Measurements from ENCODE around the gene BCKDK.
"Not testable (repeated sequence)": the region's sequence is repeated elsewhere in the genome, so short reads cannot be mapped to it uniquely, and the experiment has no call there.

The BCKDK gene

GRCh38 chr16:31144418-31144817 is 36.2 kb downstream of the BCKDK start:
- not testable (repeated sequence) for DNase-seq

DNA sequence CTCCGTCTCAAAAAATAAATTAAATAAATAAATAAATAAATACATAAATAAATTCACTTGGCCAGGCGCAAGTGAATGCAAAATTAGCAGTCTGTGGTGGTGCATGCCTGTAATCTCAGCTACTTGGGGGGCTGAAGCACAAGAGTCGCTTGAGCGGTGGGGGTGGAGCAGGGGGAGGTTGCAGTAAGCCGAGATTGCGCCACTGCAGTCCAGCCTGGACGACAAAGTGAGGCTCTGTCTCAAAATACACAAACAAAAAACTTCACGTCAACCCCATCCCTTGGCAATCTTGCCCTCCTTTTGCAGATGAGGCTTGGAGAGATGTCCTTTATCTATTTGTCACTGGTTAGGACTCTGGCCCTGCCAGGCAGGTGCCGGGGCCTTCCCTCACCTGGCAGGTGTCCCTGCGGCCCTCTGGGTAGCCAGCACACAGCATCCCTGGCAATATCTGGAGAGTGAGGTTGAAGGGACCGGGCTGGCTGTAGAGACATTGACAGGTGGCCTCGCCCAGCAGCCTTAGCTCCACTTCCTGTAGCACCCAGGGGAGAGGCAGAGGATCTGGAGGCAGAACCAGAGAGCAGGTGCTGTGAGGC is 37.3 kb downstream of the BCKDK start:
- DNase-seq = peak in 1 of 3 experiments; percentile 12

- no peak for DNase-seq
Measured at GRCh38 chr16:31147574-31147973, 39.4 kb downstream of the BCKDK start.

DNA sequence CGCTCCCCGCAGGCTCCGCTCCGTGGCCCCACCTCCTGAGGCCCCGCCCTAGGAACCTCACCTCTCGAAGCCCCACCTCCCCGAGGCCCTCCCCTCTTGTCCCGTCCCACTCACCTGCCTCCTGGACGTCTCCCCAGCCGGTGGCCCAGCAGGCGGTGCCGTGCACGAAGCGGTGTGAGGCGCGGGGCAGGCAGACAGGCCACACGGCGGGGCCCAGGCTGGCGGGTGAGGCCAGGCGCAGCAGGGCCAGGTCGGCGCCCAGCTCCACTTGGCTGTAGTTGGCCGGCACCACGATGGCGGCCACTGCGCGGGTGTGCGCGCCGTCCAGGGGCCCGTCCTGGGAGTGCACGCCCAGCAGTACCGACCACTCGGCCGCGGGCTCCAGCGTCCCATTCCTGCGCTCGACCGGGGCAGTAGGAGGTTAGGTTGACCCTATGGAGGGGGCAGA is 40.1 kb downstream of the BCKDK start:
- DNase-seq = no peak

- no peak for DNase-seq
Measured at GRCh38 chr16:31148896-31149295, 40.7 kb downstream of the BCKDK start.

DNA sequence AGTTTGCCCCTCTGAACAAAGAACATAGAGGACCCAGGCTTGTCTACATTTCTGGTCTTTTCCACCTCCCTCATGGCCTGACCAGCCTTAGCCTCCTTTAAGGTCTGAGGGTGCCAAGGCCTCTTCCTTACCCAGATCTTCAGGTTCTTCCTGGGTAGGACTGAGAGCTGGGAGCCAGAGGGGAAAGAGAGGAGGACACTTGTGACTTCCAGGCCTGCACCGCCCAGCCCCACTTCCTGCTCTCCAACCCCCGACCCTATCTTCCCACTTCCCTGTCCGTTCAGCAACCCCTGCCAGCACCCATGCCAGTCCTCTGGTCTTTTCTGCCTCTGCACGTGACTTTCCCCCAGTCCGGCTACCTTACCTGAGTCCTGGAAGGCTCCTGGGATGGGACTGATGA is 41.1 kb downstream of the BCKDK start:
- no peak for DNase-seq

- DNase-seq = no peak
Measured at GRCh38 chr16:31149894-31150890, 42.0 kb downstream of the BCKDK start, which contains the start of gene PRSS36. PRSS36 (minus strand) TSS chr16:31150066; CDS start chr16:31150035, 31 bp downstream.

DNA sequence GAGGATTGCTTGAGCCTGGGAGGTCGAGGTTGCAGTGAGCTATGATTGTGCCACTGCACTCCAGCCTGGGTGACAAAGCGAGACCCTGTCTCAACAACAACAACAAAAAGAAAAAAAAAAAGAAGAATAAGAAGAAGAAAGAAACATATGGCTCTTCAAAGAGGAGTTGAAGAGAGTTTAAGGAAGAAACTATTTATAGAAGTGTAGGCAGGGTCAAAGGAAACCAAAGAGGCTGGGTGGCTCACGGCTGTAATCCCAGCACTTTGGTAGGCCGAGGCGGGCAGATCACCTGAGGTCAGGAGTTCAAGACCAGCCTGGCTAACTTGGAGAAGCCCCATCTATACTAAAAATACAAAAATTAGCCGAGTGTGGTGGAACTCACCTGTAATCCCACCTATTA is 42.8 kb downstream of the BCKDK start:
- not testable (repeated sequence) for DNase-seq

DNA sequence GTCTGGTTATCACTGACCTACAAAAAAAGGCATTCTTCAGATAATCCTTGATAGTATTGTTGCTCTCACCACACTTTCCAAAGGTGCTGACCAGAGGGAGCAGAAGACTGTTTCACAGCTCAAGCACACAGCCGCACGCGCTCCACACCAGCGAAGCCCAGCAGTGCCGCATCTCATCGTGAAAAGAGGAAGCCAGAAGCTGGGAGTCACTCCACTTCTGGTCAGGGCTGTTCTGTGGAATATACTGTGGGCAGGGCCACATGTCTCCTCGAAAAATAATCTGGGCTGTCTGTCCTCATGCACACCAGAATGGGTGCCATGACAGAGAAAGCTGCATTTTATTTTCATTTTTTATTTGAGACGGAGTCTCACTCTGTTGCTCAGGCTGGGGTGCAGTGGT is 49.0 kb downstream of the BCKDK start:
- peak in 1 of 3 experiments; percentile 9 for DNase-seq

Measured in NCI-H1417 (cell line).